Sigmoid colon (tissue), 4 donors: ENCODE results near the gene CBFA2T3.

Experiments used
- EP300 ChIP-seq, 4 donors: sonication (generic); formaldehyde crosslinking; IDR thresholded peaks; one replicate each; pipeline ENCODE4 v1.6.1; 2017; ENCODE audit warnings: antibody characterized with exemption in 4 of 4
- POLR2AphosphoS5 ChIP-seq, 4 donors: sonication (generic); formaldehyde crosslinking; IDR thresholded peaks; one replicate each; pipeline ENCODE4 v1.6.1; 2017; ENCODE audit warnings: antibody characterized with exemption in 4 of 4

GRCh38 chr16:88847654-88848053 is 129.4 kb downstream of the CBFA2T3 start:
- no peak for TF ChIP-seq EP300 (IDR thresholded peaks at IDR 0.05)
- TF ChIP-seq POLR2AphosphoS5 (IDR thresholded peaks at IDR 0.05) = no peak
